NCI-H2196 (cell line): ENCODE data around the gene KIAA1755.

Experiments
- DNase-seq: peaks from one replicate; lab custom pipeline; 2025; ENCODE audit not compliant: unreplicated experiment; lab: John Stamatoyannopoulos, UW

KIAA1755 gene

GRCh38 chr20:38243709-38244020 lies 16.9 kb downstream of the KIAA1755 start:
- no peak for DNase-seq

GRCh38 chr20:38242848-38243708 lies 17.5 kb downstream of the KIAA1755 start:
- peak; percentile 13 for DNase-seq

GRCh38 chr20:38241201-38241600 lies 19.3 kb downstream of the KIAA1755 start:
- DNase-seq = no peak

GRCh38 chr20:38239441-38239840 lies 21.1 kb downstream of the KIAA1755 start:
- DNase-seq = no peak

- DNase-seq = no peak
Measured at GRCh38 chr20:38238829-38239228, 21.7 kb downstream of the KIAA1755 start.

GRCh38 chr20:38237381-38237780 lies 23.2 kb downstream of the KIAA1755 start:
- no peak for DNase-seq

- no peak for DNase-seq
Measured at GRCh38 chr20:38231531-38232121, 28.9 kb downstream of the KIAA1755 start.

GRCh38 chr20:38230957-38231526 lies 29.5 kb downstream of the KIAA1755 start:
- no peak for DNase-seq

GRCh38 chr20:38230253-38230551 lies 30.3 kb downstream of the KIAA1755 start:
- DNase-seq = no peak

- no peak for DNase-seq
Measured at GRCh38 chr20:38229376-38230252, 30.9 kb downstream of the KIAA1755 start.

- no peak for DNase-seq
Measured at GRCh38 chr20:38228436-38228835, 32.1 kb downstream of the KIAA1755 start.

GRCh38 chr20:38227420-38228360 lies 32.8 kb downstream of the KIAA1755 start:
- no peak for DNase-seq

GRCh38 chr20:38226553-38226952 lies 34.0 kb downstream of the KIAA1755 start:
- no peak for DNase-seq

GRCh38 chr20:38225900-38226263 lies 34.7 kb downstream of the KIAA1755 start:
- no peak for DNase-seq

GRCh38 chr20:38225240-38225899 lies 35.2 kb downstream of the KIAA1755 start:
- DNase-seq = no peak

- no peak for DNase-seq
Measured at GRCh38 chr20:38224531-38224930, 36.0 kb downstream of the KIAA1755 start.

GRCh38 chr20:38223743-38224100 lies 36.8 kb downstream of the KIAA1755 start:
- no peak for DNase-seq

- DNase-seq = no peak
Measured at GRCh38 chr20:38222923-38223742, 37.4 kb downstream of the KIAA1755 start.

- DNase-seq = peak; percentile 73
Measured at GRCh38 chr20:38222231-38222922, 38.2 kb downstream of the KIAA1755 start.
